ENCODE data around the gene TBC1D26.
"Not testable (repeated sequence)": the region's sequence is repeated elsewhere in the genome, so short reads cannot be mapped to it uniquely, and the experiment has no call there.

TBC1D26 gene

GRCh38 chr17:15716601-15717563, 15.2 kb upstream of the TBC1D26 start:
- not testable (repeated sequence) for H3K4me2 ChIP-seq; H3K4me1 ChIP-seq (ENCODE audit: low read depth, poor library complexity, severe bottlenecking); H2AFZ ChIP-seq (ENCODE audit: low read depth); H3K4me3 ChIP-seq (IDR thresholded peaks at IDR 0.05; ENCODE audit: insufficient read depth, low read depth, low read length); H3K27ac ChIP-seq; H3K36me3 ChIP-seq (ENCODE audit: insufficient read depth); H3K27me3 ChIP-seq (ENCODE audit: insufficient read depth, low read depth); H3K79me2 ChIP-seq (ENCODE audit: insufficient read depth, low read depth); H4K20me1 ChIP-seq (ENCODE audit: insufficient read depth); H3K9ac ChIP-seq

- H3K4me3 ChIP-seq (IDR thresholded peaks at IDR 0.05; ENCODE audit: insufficient read depth, low read depth, low read length); H3K79me2 ChIP-seq (ENCODE audit: insufficient read depth, low read depth); H3K4me1 ChIP-seq (ENCODE audit: low read depth, poor library complexity, severe bottlenecking); H3K27me3 ChIP-seq (ENCODE audit: insufficient read depth, low read depth); H3K27ac ChIP-seq; H3K36me3 ChIP-seq (ENCODE audit: insufficient read depth); H4K20me1 ChIP-seq (ENCODE audit: insufficient read depth); H3K4me2 ChIP-seq; H3K9ac ChIP-seq; H2AFZ ChIP-seq (ENCODE audit: low read depth): not testable (repeated sequence)
These were observed 1.5 kb upstream of the TBC1D26 start for GRCh38 chr17:15730535-15730934.

- not testable (repeated sequence) for H4K20me1 ChIP-seq (ENCODE audit: insufficient read depth); H3K4me3 ChIP-seq (IDR thresholded peaks at IDR 0.05; ENCODE audit: insufficient read depth, low read depth, low read length); H3K4me2 ChIP-seq; H3K79me2 ChIP-seq (ENCODE audit: insufficient read depth, low read depth); H3K27ac ChIP-seq; H3K27me3 ChIP-seq (ENCODE audit: insufficient read depth, low read depth); H2AFZ ChIP-seq (ENCODE audit: low read depth); H3K4me1 ChIP-seq (ENCODE audit: low read depth, poor library complexity, severe bottlenecking); H3K9ac ChIP-seq; H3K36me3 ChIP-seq (ENCODE audit: insufficient read depth)
These were observed 1.2 kb downstream of the TBC1D26 start for GRCh38 chr17:15733174-15733789.

- H3K27ac ChIP-seq; H3K9ac ChIP-seq; H3K4me3 ChIP-seq (IDR thresholded peaks at IDR 0.05; ENCODE audit: insufficient read depth, low read depth, low read length); H3K4me1 ChIP-seq (ENCODE audit: low read depth, poor library complexity, severe bottlenecking); H3K27me3 ChIP-seq (ENCODE audit: insufficient read depth, low read depth); H3K4me2 ChIP-seq; H4K20me1 ChIP-seq (ENCODE audit: insufficient read depth); H2AFZ ChIP-seq (ENCODE audit: low read depth); H3K36me3 ChIP-seq (ENCODE audit: insufficient read depth); H3K79me2 ChIP-seq (ENCODE audit: insufficient read depth, low read depth): not testable (repeated sequence)
These were observed 4.5 kb downstream of the TBC1D26 start for GRCh38 chr17:15736578-15736977.

- Histone ChIP-seq H3K9ac (no peak overlapping the region), H3K36me3 (ENCODE audit: insufficient read depth) (no peaks in the 10 kb centered on the region), H4K20me1 (ENCODE audit: insufficient read depth) (no peaks in the 10 kb centered on the region), H3K4me1 (ENCODE audit: low read depth, poor library complexity, severe bottlenecking) (no peaks in the 10 kb centered on the region), H3K4me3 (IDR thresholded peaks at IDR 0.05; ENCODE audit: insufficient read depth, low read depth, low read length) (no peak overlapping the region), H3K27me3 (ENCODE audit: insufficient read depth, low read depth) (no peaks in the 10 kb centered on the region), H3K27ac (no peak overlapping the region), H2AFZ (ENCODE audit: low read depth) (no peak overlapping the region), H3K4me2 (no peak overlapping the region), H3K79me2 (ENCODE audit: insufficient read depth, low read depth) (no peaks in the 10 kb centered on the region)
- no peak for TF ChIP-seq CTCF (conservative IDR thresholded peaks at IDR 0.05; ENCODE audit: low read depth, low read length)
These were observed 6.0 kb downstream of the TBC1D26 start for GRCh38 chr17:15738066-15738465.

- H3K4me3 ChIP-seq (IDR thresholded peaks at IDR 0.05; ENCODE audit: insufficient read depth, low read depth, low read length); H4K20me1 ChIP-seq (ENCODE audit: insufficient read depth): not testable (repeated sequence)
These were observed 7.2 kb downstream of the TBC1D26 start for GRCh38 chr17:15739259-15739658.

GRCh38 chr17:15740041-15740440, 8.0 kb downstream of the TBC1D26 start:
- H3K27me3 ChIP-seq (ENCODE audit: insufficient read depth, low read depth); H3K9ac ChIP-seq; H3K4me2 ChIP-seq; H3K36me3 ChIP-seq (ENCODE audit: insufficient read depth); H3K27ac ChIP-seq; H3K79me2 ChIP-seq (ENCODE audit: insufficient read depth, low read depth); H3K4me3 ChIP-seq (IDR thresholded peaks at IDR 0.05; ENCODE audit: insufficient read depth, low read depth, low read length); H3K4me1 ChIP-seq (ENCODE audit: low read depth, poor library complexity, severe bottlenecking); H4K20me1 ChIP-seq (ENCODE audit: insufficient read depth); H2AFZ ChIP-seq (ENCODE audit: low read depth): not testable (repeated sequence)

More at GRCh38 chr17:15739259-15739658, 7.2 kb downstream of the TBC1D26 start:
- not testable (repeated sequence) for H3K9ac ChIP-seq; H3K27ac ChIP-seq; H3K79me2 ChIP-seq (ENCODE audit: insufficient read depth, low read depth); H3K36me3 ChIP-seq (ENCODE audit: insufficient read depth); H2AFZ ChIP-seq (ENCODE audit: low read depth); H3K4me2 ChIP-seq; H3K4me1 ChIP-seq (ENCODE audit: low read depth, poor library complexity, severe bottlenecking); H3K27me3 ChIP-seq (ENCODE audit: insufficient read depth, low read depth)
